ENCODE results near the gene PRB4.
"Not testable (repeated sequence)": the region's sequence is repeated elsewhere in the genome, so short reads cannot be mapped to it uniquely, and the experiment has no call there.

The PRB4 gene

GRCh38 chr12:11310336-11310735 lies at the start of gene PRB4:
TSS of gene PRB4 (minus strand) at chr12:11310436. CDS start at chr12:11310398, 38 bp downstream.
- DNase-seq (ENCODE audit: low spot score): no peak

- DNase-seq (ENCODE audit: low spot score): not testable (repeated sequence)
Measured at GRCh38 chr12:11351736-11352135, 41.5 kb upstream of the PRB4 start.

- DNase-seq (ENCODE audit: low spot score): no peak
Measured at GRCh38 chr12:11348439-11348838, 38.2 kb upstream of the PRB4 start.

- DNase-seq (ENCODE audit: low spot score): no peak
Measured at GRCh38 chr12:11347810-11348209, 37.6 kb upstream of the PRB4 start.

- no peak for DNase-seq (ENCODE audit: low spot score)
Measured at GRCh38 chr12:11344500-11344899, 34.3 kb upstream of the PRB4 start.

GRCh38 chr12:11324426-11324825 lies 14.2 kb upstream of the PRB4 start:
- DNase-seq (ENCODE audit: low spot score): no peak

- no peak for DNase-seq (ENCODE audit: low spot score)
Measured at GRCh38 chr12:11321980-11322379, 11.7 kb upstream of the PRB4 start.

- no peak for DNase-seq (ENCODE audit: low spot score)
Measured at GRCh38 chr12:11307143-11307542, 3.1 kb downstream of the PRB4 start.

- DNase-seq (ENCODE audit: low spot score): no peak
Measured at GRCh38 chr12:11273449-11273848, 36.8 kb downstream of the PRB4 start.

GRCh38 chr12:11269607-11270006 lies 40.6 kb downstream of the PRB4 start, which contains the start of gene PRB3:
TSS of gene PRB3 (minus strand) at chr12:11269707. CDS start at chr12:11269669, 38 bp downstream.
- DNase-seq (ENCODE audit: low spot score): no peak

- DNase-seq (ENCODE audit: low spot score): no peak
Measured at GRCh38 chr12:11264501-11264900, 45.7 kb downstream of the PRB4 start.

Data from CD4-positive, alpha-beta T cell treated with Interleukin-6 at 100 ng/mL for 8 hours (primary cell).